PC-3 (cell line): ENCODE data around the gene HSD11B1. TPM values are rescaled to one million over a fixed set of nuclear protein-coding genes. Genes with fewer than 3 reads are reported as not detected.
A peak's percentile ranks its signal among the peaks of the same experiment; 100 is the strongest.

Experiments used
- ATAC-seq: fragments of 200-7000 bp; cut with Tn5 transposase; 2 replicates; pipeline ENCODE4 v1.9.1; 2020; ENCODE audit warnings: mild to moderate bottlenecking, moderate library complexity
- BruUV-seq: library from RNA; stranded (reverse); fragments of 400-500 nt; replicated peaks from 2 replicates; lab custom pipeline; 2021; lab: Mats Ljungman, UMichigan
- CTCF ChIA-PET: fragments of 300-600 bp; sonication (Branson Sonifier 250); formaldehyde crosslinking; loops from one replicate; lab custom pipeline; 2022; ENCODE audit warnings: antibody characterized with exemption; lab: Charles Lee
- POLR2A ChIA-PET: fragments of 300-600 bp; sonication (Branson Sonifier 250); formaldehyde crosslinking; loops from one replicate; lab custom pipeline; 2022; ENCODE audit warnings: antibody characterized with exemption; ENCODE audit not compliant: unreplicated experiment; lab: Charles Lee
- DNase-seq: peaks from one replicate; pipeline ENCODE4 v3.0.0-alpha.2; 2015
- H2AFZ ChIP-seq: fragments of 300-600 bp; sonication (generic); 2 replicates; pipeline ENCODE4 v1.6.0; 2016; ENCODE audit warnings: antibody characterized with exemption, low read length
- H3F3A ChIP-seq: fragments of 300-600 bp; sonication (generic); one replicate; pipeline ENCODE4 v1.6.0; 2017; ENCODE audit warnings: antibody characterized with exemption, low read length, control low read depth, mild to moderate bottlenecking; ENCODE audit not compliant: unreplicated experiment
- H3K27ac ChIP-seq: fragments of 300-600 bp; sonication (generic); 2 replicates; pipeline ENCODE4 v1.5.1; 2016; ENCODE audit warnings: mild to moderate bottlenecking, low read length
- H3K27me3 ChIP-seq: fragments of 300-600 bp; sonication (generic); 2 replicates; pipeline ENCODE4 v1.6.1; 2016; ENCODE audit warnings: low read length, mixed read lengths
- H3K36me3 ChIP-seq: fragments of 300-600 bp; sonication (generic); 2 replicates; pipeline ENCODE4 v1.6.1; 2016; ENCODE audit warnings: low read depth, mixed run types, low read length, mixed read lengths
- H3K4me1 ChIP-seq: fragments of 300-600 bp; sonication (generic); 2 replicates; pipeline ENCODE4 v1.5.1; 2016; ENCODE audit warnings: low read length; ENCODE audit not compliant: insufficient read depth
- H3K4me2 ChIP-seq: fragments of 300-600 bp; sonication (generic); 2 replicates; pipeline ENCODE4 v1.6.0; 2016; ENCODE audit warnings: low read length
- H3K4me3 ChIP-seq: fragments of 300-600 bp; sonication (generic); 2 replicates; pipeline ENCODE4 v1.5.1; 2016; ENCODE audit warnings: mild to moderate bottlenecking, low read length, mixed read lengths
- H3K79me2 ChIP-seq: fragments of 300-600 bp; sonication (generic); 2 replicates; pipeline ENCODE4 v1.6.1; 2017; ENCODE audit warnings: low read length, mixed read lengths
- H3K9ac ChIP-seq: fragments of 300-600 bp; sonication (generic); 2 replicates; pipeline ENCODE4 v1.6.0; 2016; ENCODE audit warnings: mild to moderate bottlenecking, low read length
- H3K9me2 ChIP-seq: fragments of 300-600 bp; sonication (generic); replicated peaks from 2 replicates; pipeline ENCODE4 v1.6.1; 2016; ENCODE audit warnings: mixed run types, low read length, mixed read lengths
- H3K9me3 ChIP-seq: fragments of 300-600 bp; sonication (generic); 2 replicates; pipeline ENCODE4 v1.6.1; 2016; ENCODE audit warnings: low read length, mixed read lengths
- H4K20me1 ChIP-seq: fragments of 300-600 bp; sonication (generic); 2 replicates; pipeline ENCODE4 v1.6.1; 2016; ENCODE audit warnings: low read length, mixed read lengths
- EZH2 ChIP-seq: fragments of 300-600 bp; sonication (generic); IDR thresholded peaks from one replicate; pipeline ENCODE4 v1.6.1; 2017; ENCODE audit warnings: antibody characterized with exemption, mild to moderate bottlenecking, low read length; ENCODE audit not compliant: unreplicated experiment
- EZH2phosphoT487 ChIP-seq: fragments of 300-600 bp; sonication (generic); IDR thresholded peaks from 2 replicates; pipeline ENCODE4 v1.6.1; 2018; ENCODE audit warnings: mild to moderate bottlenecking, antibody characterized with exemption, low read length, borderline replicate concordance
- intact Hi-C: fragments of 100-400 bp; cut with micrococcal nuclease; formaldehyde crosslinking; loops from 2 replicates; pipeline ENCODE4 v1.9.0; 2023
- total RNA-seq: library from RNA; depleted of rRNA; stranded (reverse); fragments of >200 nt; gene quantifications from 2 replicates; pipeline ENCODE4 v1.2.3, GENCODE V29; 2014
- TF ChIP-seq, protein P1 (sequence below): fragments of 300-600 bp; sonication (generic); conservative IDR thresholded peaks from 2 replicates; pipeline ENCODE4 v1.5.1; 2017; ENCODE audit warnings: antibody characterized with exemption, low read depth, mild to moderate bottlenecking, low read length

Gene HSD11B1
- total RNA-seq, 1 experiment from 2014 or later = not detected

GRCh38 chr1:209667103-209667502, 37.5 kb upstream of the HSD11B1 start:
- Histone ChIP-seq H3F3A (no peaks in the 10 kb centered on the region), H3K27me3 (no peaks in the 10 kb centered on the region), H3K9me3 (no peaks in the 10 kb centered on the region), H3K4me2 (no peak overlapping the region), H3K4me3 (no peak overlapping the region), H4K20me1 (no peaks in the 10 kb centered on the region), H3K4me1 (peaks cover 49% of the 10 kb centered on the region), H3K9me2 (no peaks in the 10 kb centered on the region), H3K36me3 (no peaks in the 10 kb centered on the region), H3K9ac (no peak overlapping the region), H3K79me2 (no peaks in the 10 kb centered on the region), H2AFZ (no peak overlapping the region), H3K27ac (no peak overlapping the region)
- intact Hi-C loops = no loop called here
- ATAC-seq = no peak
- ChIA-PET POLR2A (no interaction called here), CTCF (no interaction called here)
- TF ChIP-seq, protein P1, sequence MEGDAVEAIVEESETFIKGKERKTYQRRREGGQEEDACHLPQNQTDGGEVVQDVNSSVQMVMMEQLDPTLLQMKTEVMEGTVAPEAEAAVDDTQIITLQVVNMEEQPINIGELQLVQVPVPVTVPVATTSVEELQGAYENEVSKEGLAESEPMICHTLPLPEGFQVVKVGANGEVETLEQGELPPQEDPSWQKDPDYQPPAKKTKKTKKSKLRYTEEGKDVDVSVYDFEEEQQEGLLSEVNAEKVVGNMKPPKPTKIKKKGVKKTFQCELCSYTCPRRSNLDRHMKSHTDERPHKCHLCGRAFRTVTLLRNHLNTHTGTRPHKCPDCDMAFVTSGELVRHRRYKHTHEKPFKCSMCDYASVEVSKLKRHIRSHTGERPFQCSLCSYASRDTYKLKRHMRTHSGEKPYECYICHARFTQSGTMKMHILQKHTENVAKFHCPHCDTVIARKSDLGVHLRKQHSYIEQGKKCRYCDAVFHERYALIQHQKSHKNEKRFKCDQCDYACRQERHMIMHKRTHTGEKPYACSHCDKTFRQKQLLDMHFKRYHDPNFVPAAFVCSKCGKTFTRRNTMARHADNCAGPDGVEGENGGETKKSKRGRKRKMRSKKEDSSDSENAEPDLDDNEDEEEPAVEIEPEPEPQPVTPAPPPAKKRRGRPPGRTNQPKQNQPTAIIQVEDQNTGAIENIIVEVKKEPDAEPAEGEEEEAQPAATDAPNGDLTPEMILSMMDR = no peak
- TF ChIP-seq EZH2phosphoT487 (no peak), EZH2 (no peak)
- no peak for DNase-seq
- BruUV-seq = no TSS peak

- no peak for ATAC-seq
- ChIA-PET CTCF (no interaction called here), POLR2A (no interaction called here)
- Histone ChIP-seq H3K4me3 (no peak overlapping the region), H3K9ac (no peak overlapping the region), H3K4me1 (peaks cover 44% of the 10 kb centered on the region), H3K4me2 (no peak overlapping the region), H3K9me3 (no peaks in the 10 kb centered on the region), H3K36me3 (no peaks in the 10 kb centered on the region), H3K9me2 (no peaks in the 10 kb centered on the region), H2AFZ (no peak overlapping the region), H4K20me1 (no peaks in the 10 kb centered on the region), H3K79me2 (no peaks in the 10 kb centered on the region), H3K27me3 (no peaks in the 10 kb centered on the region), H3K27ac (no peak overlapping the region), H3F3A (no peaks in the 10 kb centered on the region)
- peak; percentile 23 for DNase-seq
- TF ChIP-seq, protein P1 = no peak
- TF ChIP-seq EZH2phosphoT487 (no peak), EZH2 (no peak)
- intact Hi-C loops = no loop called here
- no TSS peak for BruUV-seq
Measured at GRCh38 chr1:209667708-209668107, 36.9 kb upstream of the HSD11B1 start.

GRCh38 chr1:209670441-209671082, 34.1 kb upstream of the HSD11B1 start:
- Histone ChIP-seq H3K79me2 (peaks cover 25% of the 10 kb centered on the region), H3K27ac (peak overlapping the region; percentile 70), H3K4me2 (peak overlapping the region; percentile 65), H3K9me2 (no peaks in the 10 kb centered on the region), H3K36me3 (no peaks in the 10 kb centered on the region), H3K9me3 (no peaks in the 10 kb centered on the region), H3K27me3 (no peaks in the 10 kb centered on the region), H2AFZ (no peak overlapping the region), H3K4me1 (peaks cover 51% of the 10 kb centered on the region), H3F3A (no peaks in the 10 kb centered on the region), H4K20me1 (no peaks in the 10 kb centered on the region), H3K9ac (no peak overlapping the region), H3K4me3 (peak overlapping the region; percentile 15; the same call in 1 of the 2 replicates)
- no TSS peak for BruUV-seq
- CTCF ChIA-PET = interaction anchor here (0.6 kb wide), 2 partner anchors 22 to 54 kb away, joined by 3 to 5 read pairs; no protein-coding TSS in a partner anchor
- DNase-seq = peak; percentile 94
- intact Hi-C loops = no loop called here
- POLR2A ChIA-PET = no interaction called here
- no peak for TF ChIP-seq EZH2
- no peak for TF ChIP-seq EZH2phosphoT487
- TF ChIP-seq, protein P1 = no peak
- peak; percentile 53 for ATAC-seq
